GM12878 (cell line): ENCODE measurements around the gene SKOR2. TPM values are rescaled to one million over a fixed set of nuclear protein-coding genes. Genes with fewer than 3 reads are reported as not detected.

ENCODE experiments used
- ATAC-seq: fragments of 200-7000 bp; cut with Tn5 transposase; 3 replicates; pipeline ENCODE4 v1.9.1; 2020; ENCODE audit warnings: mild to moderate bottlenecking, moderate library complexity
- BruUV-seq: library from RNA; stranded (reverse); fragments of 400-500 nt; replicated peaks from 2 replicates; lab custom pipeline; 2021; lab: Mats Ljungman, UMichigan
- CTCF ChIA-PET: fragments of 300-600 bp; sonication (Branson Sonifier 250); formaldehyde crosslinking; extraction: SDS; loops from one replicate; lab custom pipeline; 2021; ENCODE audit warnings: inconsistent platforms; lab: Yijun Ruan, JAX
- POLR2A ChIA-PET: fragments of 350-600 bp; formaldehyde crosslinking; extraction: SDS; loops from one replicate; lab custom pipeline; 2021; ENCODE audit warnings: inconsistent platforms; lab: Charles Lee
- RAD21 ChIA-PET: fragments of 300-600 bp; sonication (Branson Sonifier 250); formaldehyde crosslinking; loops from one replicate; lab custom pipeline; 2023; ENCODE audit warnings: antibody characterized with exemption; ENCODE audit not compliant: unreplicated experiment; lab: Charles Lee
- SMC1A ChIA-PET: fragments of 300-600 bp; sonication (Branson Sonifier 250); formaldehyde crosslinking; loops from one replicate; lab custom pipeline; 2023; ENCODE audit not compliant: unreplicated experiment, uncharacterized antibody; lab: Charles Lee
- DNase-seq: peaks from one replicate; pipeline ENCODE4 v3.0.0-alpha.2; 2011; ENCODE audit warnings: low read depth, low spot score
- FAIRE-seq: peaks from 3 replicates; lab custom pipeline; 2011; peaks lifted over from hg19 to GRCh38; lab: Jason Lieb, UNC
- H2AFZ ChIP-seq: 2 replicates; pipeline ENCODE4 v1.6.0; 2011; ENCODE audit warnings: low read depth, low read length, control low read depth; ENCODE audit not compliant: control insufficient read depth
- H3K27ac ChIP-seq: 2 replicates; pipeline ENCODE4 v1.5.1; 2011; ENCODE audit warnings: control low read depth; ENCODE audit not compliant: control insufficient read depth, insufficient read depth
- H3K27me3 ChIP-seq, 2 experiments: replicated peaks in 1 of 2; 2 replicates each; pipeline versions ENCODE4 v1.6.0 to v1.6.1; 2011; ENCODE audit warnings: low read length in 1 of 2; ENCODE audit not compliant: control insufficient read depth in 2 of 2, insufficient read depth in 2 of 2
- H3K36me3 ChIP-seq, 2 experiments: 2 replicates each; pipeline ENCODE4 v1.5.1; 2011; ENCODE audit warnings: low read length in 1 of 2; ENCODE audit not compliant: control insufficient read depth in 2 of 2, insufficient read depth in 2 of 2
- H3K4me1 ChIP-seq: 2 replicates; pipeline ENCODE4 v1.6.1; 2011; ENCODE audit warnings: mild to moderate bottlenecking, low read length, moderate library complexity, mixed read lengths; ENCODE audit not compliant: control insufficient read depth, insufficient read depth
- H3K4me2 ChIP-seq: 2 replicates; pipeline ENCODE4 v1.6.0; 2011; ENCODE audit warnings: control low read depth; ENCODE audit not compliant: control insufficient read depth, insufficient read depth
- H3K4me3 ChIP-seq: fragments of 200-600 bp; sonication (generic); 2 replicates; pipeline ENCODE4 v1.5.1; 2016
- H3K79me2 ChIP-seq: 2 replicates; pipeline ENCODE4 v1.6.0; 2011; ENCODE audit warnings: low read length; ENCODE audit not compliant: control insufficient read depth, insufficient read depth
- H3K9ac ChIP-seq: 2 replicates; pipeline ENCODE4 v1.8.0; 2011; ENCODE audit warnings: low read length, control low read depth, mixed read lengths; ENCODE audit not compliant: control insufficient read depth, insufficient read depth
- H3K9me3 ChIP-seq: replicated peaks from 3 replicates; pipeline ENCODE4 v1.5.1; 2011; ENCODE audit warnings: mild to moderate bottlenecking, low read length; ENCODE audit not compliant: control insufficient read depth, insufficient read depth
- H4K20me1 ChIP-seq: 2 replicates; pipeline ENCODE4 v1.6.0; 2011; ENCODE audit not compliant: control insufficient read depth, insufficient read depth
- BHLHE40 ChIP-seq, 2 experiments: fragments of 450-650 bp in 1 of 2; IDR thresholded peaks; 2 replicates each; pipeline ENCODE4 v1.6.1; 2011 to 2017; ENCODE audit warnings: low read depth in 2 of 2, borderline replicate concordance in 1 of 2, improper control_type of control experiment in 1 of 2, low read length in 1 of 2, mild to moderate bottlenecking in 1 of 2
- CHD1 ChIP-seq: IDR thresholded peaks from 2 replicates; pipeline ENCODE4 v1.6.1; 2012; ENCODE audit warnings: low read depth, low read length, improper control_type of control experiment
- FOXK2 ChIP-seq: fragments of 450-650 bp; IDR thresholded peaks from 2 replicates; pipeline ENCODE4 v1.6.1; 2017; ENCODE audit warnings: mild to moderate bottlenecking, moderate library complexity
- GATAD2B ChIP-seq: fragments of 450-650 bp; conservative IDR thresholded peaks from 2 replicates; pipeline ENCODE4 v1.6.1; 2017; ENCODE audit warnings: low read depth, mild to moderate bottlenecking, moderate library complexity
- NR2C2 ChIP-seq: IDR thresholded peaks from 2 replicates; pipeline ENCODE4 v1.6.1; 2011; ENCODE audit warnings: borderline replicate concordance, low read depth; ENCODE audit not compliant: control insufficient read depth, insufficient read length
- RCOR1 ChIP-seq: conservative IDR thresholded peaks from 2 replicates; pipeline ENCODE4 v1.6.1; 2012; ENCODE audit warnings: low read depth, low read length, improper control_type of control experiment
- SMARCA5 ChIP-seq: fragments of 450-650 bp; IDR thresholded peaks from 2 replicates; pipeline ENCODE4 v1.6.1; 2017; ENCODE audit warnings: mild to moderate bottlenecking
- SMC3 ChIP-seq: IDR thresholded peaks from 2 replicates; pipeline ENCODE4 v1.6.1; 2011; ENCODE audit warnings: low read length, improper control_type of control experiment, borderline replicate concordance
- SPI1 ChIP-seq: IDR thresholded peaks from 2 replicates; pipeline ENCODE4 v1.6.1; 2011; ENCODE audit warnings: low read depth, mild to moderate bottlenecking, low read length, moderate library complexity, borderline replicate concordance; ENCODE audit not compliant: insufficient read depth
- WGBS: methylation state at CpG from one replicate; pipeline ENCODE4 v1.1.6; 2016; ENCODE audit warnings: low lambda C conversion rate; ENCODE audit not compliant: insufficient replicate concordance, insufficient coverage; ENCODE audit errors: missing lambda C conversion rate; 5-methylcytosine and 5-hydroxymethylcytosine counted together
- in situ Hi-C: fragments of 300-500 bp; cut with MboI; formaldehyde crosslinking; loops from 9 replicates; pipeline ENCODE4 v1.14.3; 2018; ENCODE audit warnings: mixed read lengths
- intact Hi-C: fragments of 100-400 bp; cut with micrococcal nuclease; formaldehyde crosslinking; loops from one replicate; pipeline ENCODE4 v1.14.2; 2022; ENCODE audit not compliant: unreplicated experiment
- polyA plus RNA-seq, 11 experiments: library from polyadenylated mRNA; depleted of rRNA in 4 of 11; unstranded in 6 of 11; stranded (reverse) in 5 of 11; fragments of >200 nt; fragmentation: Nextera tagmentation in 4 of 11; fragmentation: Illumina TruSeq in 1 of 11; extraction: Ambion mirVana in 4 of 11; extraction: Trizol in 1 of 11; gene quantifications; 1 replicate in 1 of 11; 2 replicates in 10 of 11; pipeline versions ENCODE4 v1.2.1 to v1.2.3, GENCODE V29; 2011 to 2016; ENCODE audit warnings: inconsistent platforms in 2 of 11, missing spikeins in 2 of 11, low read depth in 1 of 11
- total RNA-seq, 4 experiments: library from RNA; depleted of rRNA in 3 of 4; stranded (reverse); fragments of >200 nt in 3 of 4; fragmentation: Illumina TruSeq in 1 of 4; extraction: Trizol in 1 of 4; gene quantifications; 2 replicates each; pipeline versions ENCODE4 v1.2.1 to v1.2.3, GENCODE V29; 2013 to 2021
- TF ChIP-seq, protein P1 (sequence below): fragments of 450-650 bp; formaldehyde crosslinking; IDR thresholded peaks from 2 replicates; pipeline ENCODE4 v1.4.0; 2022; ENCODE audit warnings: mild to moderate bottlenecking, moderate library complexity
- TF ChIP-seq, protein P2 (sequence below): fragments of 450-650 bp; IDR thresholded peaks from 2 replicates; pipeline ENCODE4 v1.6.1; 2018; ENCODE audit warnings: borderline replicate concordance, mild to moderate bottlenecking; ENCODE audit not compliant: partially characterized antibody
- TF ChIP-seq, protein P3 (sequence below): IDR thresholded peaks from 2 replicates; pipeline ENCODE4 v1.6.1; 2011; ENCODE audit warnings: borderline replicate concordance, low read depth, mild to moderate bottlenecking, moderate library complexity, low read length; ENCODE audit not compliant: insufficient read depth, poor library complexity, severe bottlenecking

The SKOR2 gene
- total and polyA plus RNA-seq, 10 of the 15 experiments (the other 5 are each of a cell fraction or from before 2014, with no cell fraction given), result not detected

DNA sequence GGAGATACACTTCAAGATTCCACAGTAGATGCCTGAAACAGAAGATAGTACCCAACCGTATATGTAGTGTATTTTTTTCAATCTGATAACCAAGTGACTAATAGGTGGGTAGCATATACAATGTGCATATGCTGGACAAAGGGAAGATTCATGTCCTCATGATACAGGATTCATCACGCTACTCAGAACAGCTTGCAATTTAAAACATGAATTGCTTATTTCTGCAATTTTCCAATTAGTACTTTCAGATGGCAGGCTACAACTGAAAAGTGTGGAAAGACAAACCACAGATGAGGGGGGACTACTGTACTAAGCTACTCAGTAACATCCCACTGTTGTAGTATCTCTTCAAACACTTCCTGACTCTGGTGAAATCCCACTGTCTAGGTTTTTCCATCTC, 79.0 kb downstream of the SKOR2 start:
- POLR2A ChIA-PET, result interaction anchor here (0.5 to 0.9 kb wide), 2 partner anchors 23 to 33 kb away, joined by 3 read pairs; no protein-coding TSS in a partner anchor
- intact Hi-C loops, result no loop called here
- no peak for FAIRE-seq
- no peak for TF ChIP-seq BHLHE40 (IDR thresholded peaks at IDR 0.05; ENCODE audit: borderline replicate concordance in 1 of 2, low read depth in 2 of 2, low read length in 1 of 2)
- no peak for TF ChIP-seq GATAD2B
- TF ChIP-seq SPI1, result no peak
- no peak for TF ChIP-seq RCOR1
- TF ChIP-seq SMC3, result no peak
- TF ChIP-seq SMARCA5, result no peak
- TF ChIP-seq, protein P1, sequence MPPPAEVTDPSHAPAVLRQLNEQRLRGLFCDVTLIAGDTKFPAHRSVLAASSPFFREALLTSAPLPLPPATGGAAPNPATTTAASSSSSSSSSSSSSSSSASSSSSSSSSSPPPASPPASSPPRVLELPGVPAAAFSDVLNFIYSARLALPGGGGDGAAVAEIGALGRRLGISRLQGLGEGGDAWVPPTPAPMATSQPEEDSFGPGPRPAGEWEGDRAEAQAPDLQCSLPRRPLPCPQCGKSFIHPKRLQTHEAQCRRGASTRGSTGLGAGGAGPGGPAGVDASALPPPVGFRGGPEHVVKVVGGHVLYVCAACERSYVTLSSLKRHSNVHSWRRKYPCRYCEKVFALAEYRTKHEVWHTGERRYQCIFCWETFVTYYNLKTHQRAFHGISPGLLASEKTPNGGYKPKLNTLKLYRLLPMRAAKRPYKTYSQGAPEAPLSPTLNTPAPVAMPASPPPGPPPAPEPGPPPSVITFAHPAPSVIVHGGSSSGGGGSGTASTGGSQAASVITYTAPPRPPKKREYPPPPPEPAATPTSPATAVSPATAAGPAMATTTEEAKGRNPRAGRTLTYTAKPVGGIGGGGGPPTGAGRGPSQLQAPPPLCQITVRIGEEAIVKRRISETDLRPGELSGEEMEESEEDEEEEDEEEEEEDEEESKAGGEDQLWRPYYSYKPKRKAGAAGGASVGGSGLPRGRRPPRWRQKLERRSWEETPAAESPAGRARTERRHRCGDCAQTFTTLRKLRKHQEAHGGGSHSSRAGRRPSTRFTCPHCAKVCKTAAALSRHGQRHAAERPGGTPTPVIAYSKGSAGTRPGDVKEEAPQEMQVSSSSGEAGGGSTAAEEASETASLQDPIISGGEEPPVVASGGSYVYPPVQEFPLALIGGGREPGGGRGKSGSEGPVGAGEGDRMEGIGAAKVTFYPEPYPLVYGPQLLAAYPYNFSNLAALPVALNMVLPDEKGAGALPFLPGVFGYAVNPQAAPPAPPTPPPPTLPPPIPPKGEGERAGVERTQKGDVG (CRISPR knock-in tag), result no peak
- TF ChIP-seq, protein P2, sequence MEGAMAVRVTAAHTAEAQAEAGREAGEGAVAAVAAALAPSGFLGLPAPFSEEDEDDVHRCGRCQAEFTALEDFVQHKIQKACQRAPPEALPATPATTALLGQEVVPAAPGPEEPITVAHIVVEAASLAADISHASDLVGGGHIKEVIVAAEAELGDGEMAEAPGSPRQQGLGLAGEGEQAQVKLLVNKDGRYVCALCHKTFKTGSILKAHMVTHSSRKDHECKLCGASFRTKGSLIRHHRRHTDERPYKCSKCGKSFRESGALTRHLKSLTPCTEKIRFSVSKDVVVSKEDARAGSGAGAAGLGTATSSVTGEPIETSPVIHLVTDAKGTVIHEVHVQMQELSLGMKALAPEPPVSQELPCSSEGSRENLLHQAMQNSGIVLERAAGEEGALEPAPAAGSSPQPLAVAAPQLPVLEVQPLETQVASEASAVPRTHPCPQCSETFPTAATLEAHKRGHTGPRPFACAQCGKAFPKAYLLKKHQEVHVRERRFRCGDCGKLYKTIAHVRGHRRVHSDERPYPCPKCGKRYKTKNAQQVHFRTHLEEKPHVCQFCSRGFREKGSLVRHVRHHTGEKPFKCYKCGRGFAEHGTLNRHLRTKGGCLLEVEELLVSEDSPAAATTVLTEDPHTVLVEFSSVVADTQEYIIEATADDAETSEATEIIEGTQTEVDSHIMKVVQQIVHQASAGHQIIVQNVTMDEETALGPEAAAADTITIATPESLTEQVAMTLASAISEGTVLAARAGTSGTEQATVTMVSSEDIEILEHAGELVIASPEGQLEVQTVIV, result no peak
- no peak for TF ChIP-seq CHD1
- TF ChIP-seq FOXK2, result no peak
- no peak for TF ChIP-seq NR2C2
- TF ChIP-seq, protein P3, sequence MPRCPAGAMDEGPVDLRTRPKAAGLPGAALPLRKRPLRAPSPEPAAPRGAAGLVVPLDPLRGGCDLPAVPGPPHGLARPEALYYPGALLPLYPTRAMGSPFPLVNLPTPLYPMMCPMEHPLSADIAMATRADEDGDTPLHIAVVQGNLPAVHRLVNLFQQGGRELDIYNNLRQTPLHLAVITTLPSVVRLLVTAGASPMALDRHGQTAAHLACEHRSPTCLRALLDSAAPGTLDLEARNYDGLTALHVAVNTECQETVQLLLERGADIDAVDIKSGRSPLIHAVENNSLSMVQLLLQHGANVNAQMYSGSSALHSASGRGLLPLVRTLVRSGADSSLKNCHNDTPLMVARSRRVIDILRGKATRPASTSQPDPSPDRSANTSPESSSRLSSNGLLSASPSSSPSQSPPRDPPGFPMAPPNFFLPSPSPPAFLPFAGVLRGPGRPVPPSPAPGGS, result no peak

More for the DNA sequence above, 79.0 kb downstream of the SKOR2 start:
- RAD21 ChIA-PET, result no interaction called here
- ATAC-seq (no peak), DNase-seq (no peak)
- Histone ChIP-seq H3K4me1 (peaks cover 9% of the 10 kb centered on the region; the same call in 1 of the 2 replicates), H3K27ac (no peak overlapping the region), H3K79me2 (peaks cover 38% of the 10 kb centered on the region), H3K36me3 (no peaks in the 10 kb centered on the region), H3K4me2 (no peak overlapping the region; the same call in 1 of the 2 replicates), H3K27me3 (no peaks in the 10 kb centered on the region), H3K4me3 (no peak overlapping the region), H2AFZ (no peak overlapping the region), H4K20me1 (no peaks in the 10 kb centered on the region), H3K9me3 (no peaks in the 10 kb centered on the region), H3K9ac (no peak overlapping the region)
- in situ Hi-C loops, result no loop called here
- CTCF ChIA-PET, result interaction anchor here (1.3 kb wide), 1 partner anchor 22 kb away, joined by 3 read pairs; the partner anchor contains the start of gene HDHD2
- 86% methylated on average over 2 of the region's 2 CpGs for WGBS
- SMC1A ChIA-PET, result interaction anchor here (0.6 to 1.3 kb wide), 2 partner anchors 20 to 23 kb away, joined by 3 read pairs; no protein-coding TSS in a partner anchor
- no TSS peak for BruUV-seq
